OCI-LY1 (cell line): ENCODE results near the gene FLT3LG.
A peak's percentile ranks its signal among the peaks of the same experiment; 100 is the strongest.

Experiments used
- H2AFZ ChIP-seq: fragments of 200-600 bp; sonication (generic), shearing (Covaris generic); 2 replicates; pipeline ENCODE4 v1.6.0; 2014; ENCODE audit warnings: antibody characterized with exemption, mild to moderate bottlenecking, low read length
- H3F3A ChIP-seq: fragments of 200-600 bp; sonication (generic), shearing (Covaris generic); 2 replicates; pipeline ENCODE4 v1.6.0; 2014; ENCODE audit warnings: mild to moderate bottlenecking, antibody characterized with exemption, low read length, moderate library complexity; ENCODE audit not compliant: insufficient read depth
- H3K27ac ChIP-seq: fragments of 200-600 bp; sonication (generic); 2 replicates; pipeline ENCODE4 v1.5.1; 2014; ENCODE audit warnings: low read length, mixed run types, mild to moderate bottlenecking, low read depth; ENCODE audit not compliant: poor library complexity, severe bottlenecking
- H3K27me3 ChIP-seq: fragments of 200-600 bp; sonication (generic); 2 replicates; pipeline ENCODE4 v1.6.0; 2014; ENCODE audit warnings: antibody characterized with exemption, mild to moderate bottlenecking, low read length, moderate library complexity; ENCODE audit not compliant: insufficient read depth
- H3K36me3 ChIP-seq: fragments of 200-600 bp; sonication (generic); 2 replicates; pipeline ENCODE4 v1.6.1; 2014; ENCODE audit warnings: mild to moderate bottlenecking, antibody characterized with exemption, low read length, moderate library complexity, mixed read lengths; ENCODE audit not compliant: insufficient read depth
- H3K4me1 ChIP-seq: fragments of 200-600 bp; sonication (generic); 2 replicates; pipeline ENCODE4 v1.5.1; 2014; ENCODE audit warnings: mild to moderate bottlenecking, low read length, moderate library complexity; ENCODE audit not compliant: insufficient read depth, severe bottlenecking
- H3K4me2 ChIP-seq: fragments of 200-600 bp; sonication (generic), shearing (Covaris generic); 2 replicates; pipeline ENCODE4 v1.6.1; 2014; ENCODE audit warnings: low read length
- H3K4me3 ChIP-seq: fragments of 200-600 bp; sonication (generic); 2 replicates; pipeline ENCODE4 v1.5.1; 2014; ENCODE audit warnings: low read length, low read depth, mild to moderate bottlenecking, mixed read lengths; ENCODE audit not compliant: poor library complexity, severe bottlenecking
- H3K79me2 ChIP-seq: fragments of 200-600 bp; shearing (Covaris generic); 2 replicates; pipeline ENCODE4 v1.6.1; 2016; ENCODE audit warnings: mixed run types, low read length, mixed read lengths; ENCODE audit not compliant: insufficient read depth
- H3K9ac ChIP-seq: fragments of 200-600 bp; sonication (generic), shearing (Covaris generic); 2 replicates; pipeline ENCODE4 v1.6.1; 2014; ENCODE audit warnings: mild to moderate bottlenecking, low read length, mixed read lengths
- H3K9me2 ChIP-seq: fragments of 200-600 bp; sonication (generic), shearing (Covaris generic); 2 replicates; pipeline ENCODE4 v1.6.1; 2014; ENCODE audit warnings: low read depth, mild to moderate bottlenecking, low read length, mixed read lengths
- H3K9me3 ChIP-seq: fragments of 200-600 bp; shearing (Covaris generic); 2 replicates; pipeline ENCODE4 v1.6.1; 2014; ENCODE audit warnings: low read length, mixed read lengths
- H4K20me1 ChIP-seq: fragments of 200-600 bp; sonication (generic), shearing (Covaris generic); 2 replicates; pipeline ENCODE4 v1.6.0; 2016; ENCODE audit warnings: mild to moderate bottlenecking, low read length; ENCODE audit not compliant: insufficient read depth
- CTCF ChIP-seq: fragments of 200-600 bp; sonication (generic), shearing (Covaris generic); IDR thresholded peaks from 2 replicates; pipeline ENCODE4 v1.5.1; 2017; ENCODE audit warnings: mild to moderate bottlenecking, antibody characterized with exemption, low read length, moderate library complexity, mixed read lengths
- EZH2 ChIP-seq: fragments of 200-600 bp; sonication (generic), shearing (Covaris generic); IDR thresholded peaks from 2 replicates; pipeline ENCODE4 v1.8.0; 2017; ENCODE audit warnings: borderline replicate concordance, mixed run types, mild to moderate bottlenecking, antibody characterized with exemption, low read length, moderate library complexity, mixed read lengths

Gene FLT3LG

GRCh38 chr19:49487277-49488045 is 13.4 kb downstream of the FLT3LG start, which contains the start of gene RPL13A:
RPL13A (plus strand) TSS chr19:49487608; CDS start chr19:49487630, 22 bp downstream.
- Histone ChIP-seq H3K79me2 (peaks cover 23% of the 10 kb centered on the region), H3K4me3 (peak within 1 kb of the TSS; percentile 84), H3K36me3 (peaks cover 50% of the 10 kb centered on the region), H3K27ac (peak within 1 kb of the TSS; percentile 84), H3K9me2 (no peaks in the 10 kb centered on the region), H3K4me2 (peak within 1 kb of the TSS; percentile 85), H3K9me3 (no peaks in the 10 kb centered on the region), H3K9ac (peak within 1 kb of the TSS; percentile 96), H3F3A (peaks cover 8% of the 10 kb centered on the region), H3K27me3 (no peaks in the 10 kb centered on the region), H2AFZ (no peak within 1 kb of the TSS), H4K20me1 (no peaks in the 10 kb centered on the region), H3K4me1 (peaks cover 29% of the 10 kb centered on the region)
- TF ChIP-seq EZH2 (no peak), CTCF (no peak)

GRCh38 chr19:49488046-49488862 is 14.2 kb downstream of the FLT3LG start:
- no peak for TF ChIP-seq EZH2
- TF ChIP-seq CTCF, result no peak
- Histone ChIP-seq H3K4me1 (peaks cover 29% of the 10 kb centered on the region), H3K27ac (peak overlapping the region; percentile 84), H3K27me3 (no peaks in the 10 kb centered on the region), H2AFZ (no peak overlapping the region), H3K9ac (peak overlapping the region; percentile 96), H3K4me3 (peak overlapping the region; percentile 84), H3K9me3 (no peaks in the 10 kb centered on the region), H3F3A (peaks cover 15% of the 10 kb centered on the region), H4K20me1 (no peaks in the 10 kb centered on the region), H3K36me3 (peaks cover 58% of the 10 kb centered on the region), H3K9me2 (no peaks in the 10 kb centered on the region), H3K4me2 (peak overlapping the region; percentile 85), H3K79me2 (peaks cover 23% of the 10 kb centered on the region)

- TF ChIP-seq CTCF (no peak), EZH2 (no peak)
- Histone ChIP-seq H3K9me2 (no peaks in the 10 kb centered on the region), H3K36me3 (peaks cover 61% of the 10 kb centered on the region), H3K9ac (peak overlapping the region; percentile 96), H3K4me3 (peak overlapping the region; percentile 84), H3K27ac (peak overlapping the region; percentile 84), H3K9me3 (no peaks in the 10 kb centered on the region), H3K4me2 (peak overlapping the region; percentile 85), H3K4me1 (peaks cover 29% of the 10 kb centered on the region), H3K27me3 (no peaks in the 10 kb centered on the region), H4K20me1 (no peaks in the 10 kb centered on the region), H2AFZ (no peak overlapping the region), H3F3A (peaks cover 16% of the 10 kb centered on the region), H3K79me2 (peaks cover 23% of the 10 kb centered on the region)
These were observed 15.0 kb downstream of the FLT3LG start for GRCh38 chr19:49488863-49489537.
